HG02970 (cell line): Measurements from ENCODE around the gene SP5.
"Not testable (repeated sequence)": the region's sequence is repeated elsewhere in the genome, so short reads cannot be mapped to it uniquely, and the experiment has no call there.

Experiments
- ATAC-seq: cut with Tn5 transposase; IDR thresholded peaks from one replicate; pipeline ENCODE4 v1.9.1; 2021; ENCODE audit warnings: mild to moderate bottlenecking, moderate library complexity, moderate number of reproducible peaks; ENCODE audit not compliant: unreplicated experiment, low FRiP score

Gene SP5

GRCh38 chr2:170710609-170710979 lies 4.5 kb upstream of the SP5 start:
- no peak for ATAC-seq

DNA sequence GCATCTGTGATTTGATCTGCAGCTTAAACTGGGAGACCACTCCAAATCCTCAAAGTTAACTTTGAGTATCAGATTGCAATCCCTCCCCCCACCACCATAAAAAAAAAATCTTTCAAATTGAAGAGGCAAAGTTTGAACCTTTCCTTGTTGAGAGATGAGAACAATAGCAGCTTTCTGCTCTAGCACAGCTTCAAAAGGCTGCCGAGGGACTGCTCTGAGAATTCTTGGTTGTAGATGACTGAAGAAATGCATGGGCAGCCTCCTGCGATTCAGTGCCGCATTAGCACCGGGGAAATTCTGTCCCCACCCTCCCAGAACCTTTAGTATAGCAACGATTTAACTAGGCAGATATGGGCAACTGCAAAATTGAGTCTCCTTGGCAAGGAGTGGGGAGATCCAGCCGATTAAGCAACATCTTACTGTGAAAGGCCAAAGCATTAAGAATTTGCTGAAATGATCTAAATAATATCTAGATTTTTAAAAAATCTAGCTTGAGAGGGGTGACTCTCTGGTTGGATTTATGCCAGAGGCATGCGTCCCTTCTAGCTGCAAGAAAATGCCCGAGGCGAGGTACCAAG lies 3.9 kb upstream of the SP5 start:
- no peak for ATAC-seq

- ATAC-seq, result no peak
Measured at GRCh38 chr2:170711774-170712652, 3.1 kb upstream of the SP5 start.

- no peak for ATAC-seq
Measured at GRCh38 chr2:170712653-170713542, 2.2 kb upstream of the SP5 start.

DNA sequence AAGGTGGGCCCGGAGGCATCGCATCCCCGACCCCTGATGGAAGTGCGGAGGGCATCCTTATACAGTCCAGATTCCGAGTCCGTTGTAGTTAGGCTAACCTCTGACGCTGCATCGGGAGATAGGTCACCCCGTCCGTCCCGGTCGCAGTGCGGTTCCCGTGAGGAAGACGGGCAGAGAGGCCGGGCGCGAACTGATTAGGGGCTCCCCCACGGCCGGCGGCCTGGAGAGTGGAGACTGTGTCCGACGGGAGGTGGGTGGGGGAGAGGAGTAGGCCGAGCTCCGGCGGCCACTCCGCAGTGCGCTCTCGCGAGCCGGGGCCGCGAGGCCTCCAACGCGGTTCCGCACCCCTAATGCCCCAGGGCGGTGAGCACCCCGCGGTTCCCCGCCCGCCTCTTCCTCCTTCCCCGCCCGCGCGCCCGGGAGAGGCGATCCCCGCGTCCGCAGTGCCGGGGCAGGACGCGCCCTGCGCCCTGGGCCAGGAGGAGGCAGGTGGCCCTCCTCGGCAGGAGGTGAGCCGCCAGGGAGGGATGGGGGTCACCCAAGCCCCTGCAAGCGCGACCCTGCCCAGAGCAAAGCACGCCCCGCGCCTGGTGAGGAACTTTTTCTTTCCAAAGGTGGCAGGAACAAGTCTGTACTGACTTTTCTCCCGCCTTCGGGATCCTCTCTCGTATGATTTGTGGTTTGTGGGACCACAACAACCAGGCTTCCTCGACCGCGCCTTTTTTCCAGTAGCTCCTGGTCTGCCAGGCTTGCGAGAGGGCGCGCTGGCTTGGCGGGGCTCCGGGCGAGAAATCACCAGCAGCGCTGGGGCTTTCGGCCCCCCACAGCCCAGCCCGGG lies 1.4 kb upstream of the SP5 start:
- ATAC-seq, result no peak

GRCh38 chr2:170714381-170715061 lies 616 bp upstream of the SP5 start:
- no peak for ATAC-seq

GRCh38 chr2:170715932-170716777 lies 1.0 kb downstream of the SP5 start:
- ATAC-seq, result no peak

DNA sequence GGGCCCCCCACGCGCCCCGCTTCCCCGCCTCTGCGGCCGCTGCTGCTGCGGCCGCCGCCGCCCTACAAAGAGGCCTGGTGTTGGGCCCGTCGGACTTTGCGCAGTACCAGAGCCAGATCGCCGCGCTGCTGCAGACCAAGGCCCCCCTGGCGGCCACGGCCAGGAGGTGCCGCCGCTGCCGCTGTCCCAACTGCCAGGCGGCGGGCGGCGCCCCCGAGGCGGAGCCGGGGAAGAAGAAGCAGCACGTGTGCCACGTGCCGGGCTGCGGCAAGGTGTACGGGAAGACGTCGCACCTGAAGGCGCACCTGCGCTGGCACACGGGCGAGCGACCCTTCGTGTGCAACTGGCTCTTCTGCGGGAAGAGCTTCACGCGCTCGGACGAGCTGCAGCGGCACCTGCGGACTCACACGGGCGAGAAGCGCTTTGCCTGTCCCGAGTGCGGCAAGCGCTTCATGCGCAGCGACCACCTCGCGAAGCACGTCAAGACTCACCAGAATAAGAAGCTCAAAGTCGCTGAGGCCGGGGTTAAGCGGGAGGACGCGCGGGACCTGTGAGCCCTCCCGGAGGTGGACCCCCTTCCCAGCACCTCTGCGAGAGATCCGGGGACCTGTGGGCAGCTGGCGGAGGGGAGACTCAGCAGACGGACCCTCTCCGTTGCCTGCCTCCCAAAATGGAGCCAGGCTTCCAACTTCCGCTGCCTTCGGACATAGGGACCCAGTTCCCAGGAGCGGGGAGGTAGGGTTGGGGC lies 1.9 kb downstream of the SP5 start:
- ATAC-seq, result no peak

- ATAC-seq, result no peak
Measured at GRCh38 chr2:170717599-170717963, 2.4 kb downstream of the SP5 start.

GRCh38 chr2:170717991-170718589 lies 3.0 kb downstream of the SP5 start:
- no peak for ATAC-seq

GRCh38 chr2:170719810-170720209 lies 4.7 kb downstream of the SP5 start:
- ATAC-seq, result no peak

- ATAC-seq, result no peak
Measured at GRCh38 chr2:170721678-170722077, 6.5 kb downstream of the SP5 start.

GRCh38 chr2:170722301-170722700 lies 7.2 kb downstream of the SP5 start:
- ATAC-seq, result no peak

DNA sequence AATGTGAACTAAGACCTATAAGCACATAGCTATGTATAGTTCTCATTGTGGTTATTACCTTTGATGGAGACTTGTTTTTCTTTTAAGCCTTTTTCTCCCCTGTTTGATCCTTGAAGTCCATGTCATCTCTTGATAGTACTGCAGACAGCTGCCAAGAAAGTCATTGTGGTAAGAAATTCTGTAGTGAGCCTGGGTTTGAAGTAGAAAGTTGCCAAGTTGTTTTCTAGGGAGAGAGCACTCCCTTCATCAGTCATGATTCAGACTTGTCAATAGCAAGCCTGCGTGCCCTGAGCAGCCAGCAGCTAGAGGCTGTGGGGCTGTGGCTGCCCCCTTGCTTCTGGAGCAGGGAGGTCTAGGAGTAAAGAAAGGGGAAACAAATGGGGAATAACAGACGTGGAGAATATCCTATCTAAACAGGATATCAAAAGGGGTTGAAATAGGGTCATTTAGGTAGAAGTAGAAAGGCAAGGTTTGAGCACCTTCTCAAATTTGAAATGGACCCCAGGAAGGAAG lies 8.4 kb downstream of the SP5 start:
- no peak for ATAC-seq

DNA sequence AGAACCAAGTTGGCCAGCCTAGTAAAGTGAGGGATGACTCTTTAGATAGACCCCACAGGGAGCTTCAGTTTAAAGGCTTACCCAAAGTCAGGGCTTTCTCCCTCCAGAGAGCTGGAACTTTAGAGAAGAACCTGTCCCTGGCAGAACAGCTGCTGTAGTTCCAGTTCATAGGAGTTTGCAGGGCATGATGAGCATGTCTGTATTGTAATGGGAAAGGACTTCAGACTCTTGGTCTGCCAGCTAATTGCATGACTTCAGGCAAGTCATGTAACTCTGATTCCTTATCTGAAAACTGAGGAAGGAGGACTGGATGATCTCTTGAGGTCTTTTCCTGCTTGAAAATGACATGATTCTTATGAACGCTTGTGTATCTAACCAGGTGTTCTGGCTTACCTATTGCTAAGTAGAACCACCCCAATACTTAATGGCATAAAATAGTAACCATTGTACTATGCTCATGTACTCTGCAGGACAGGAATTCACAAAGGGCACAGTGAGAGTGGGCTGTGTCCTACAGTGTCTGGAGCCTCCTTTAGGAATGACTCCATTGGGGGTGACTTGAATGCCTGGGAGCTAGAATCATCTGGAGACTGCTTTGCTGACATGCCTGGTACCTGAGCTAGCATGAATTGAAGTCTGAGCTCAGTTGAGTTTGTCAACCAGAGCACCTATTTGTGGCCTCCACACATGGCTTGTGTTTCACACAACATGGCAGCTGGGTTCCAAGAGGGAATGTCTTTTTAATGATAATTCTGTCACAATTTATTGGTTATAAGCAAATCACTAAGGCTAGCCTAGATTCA lies 18.9 kb downstream of the SP5 start:
- ATAC-seq, result no peak

DNA sequence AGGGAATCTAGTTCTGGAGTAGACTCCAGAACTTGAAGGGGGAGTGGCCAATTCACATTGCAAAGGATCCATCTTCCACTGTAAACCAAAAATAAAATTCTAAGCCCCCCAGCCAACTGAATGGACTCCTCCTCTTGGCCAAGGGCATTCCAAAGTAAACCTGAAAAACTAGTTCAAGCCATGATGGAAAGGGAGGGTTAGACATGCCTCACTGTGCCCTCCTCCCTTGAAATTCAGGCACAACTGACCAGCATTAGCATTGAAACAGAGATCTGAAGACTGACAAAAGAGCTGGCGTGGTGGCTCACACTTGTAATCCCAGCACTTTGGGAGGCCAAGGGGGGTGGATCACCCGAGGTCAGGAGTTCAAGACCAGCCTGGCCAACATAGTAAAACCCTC lies 19.5 kb downstream of the SP5 start:
- not testable (repeated sequence) for ATAC-seq

GRCh38 chr2:170736628-170737027 lies 21.5 kb downstream of the SP5 start:
- no peak for ATAC-seq
